WI38 (cell line): ENCODE data around the gene RBKS.

ENCODE experiments used
- H3K4me3 ChIP-seq: 2 replicates; pipeline ENCODE4 v1.5.1; 2011; ENCODE audit warnings: low read depth, mild to moderate bottlenecking, control low read depth, low read length
- TF ChIP-seq, protein P1 (sequence below): IDR thresholded peaks from 2 replicates; pipeline ENCODE4 v1.5.1; 2012; ENCODE audit warnings: low read depth, mild to moderate bottlenecking, control low read depth, low read length

Gene RBKS

DNA sequence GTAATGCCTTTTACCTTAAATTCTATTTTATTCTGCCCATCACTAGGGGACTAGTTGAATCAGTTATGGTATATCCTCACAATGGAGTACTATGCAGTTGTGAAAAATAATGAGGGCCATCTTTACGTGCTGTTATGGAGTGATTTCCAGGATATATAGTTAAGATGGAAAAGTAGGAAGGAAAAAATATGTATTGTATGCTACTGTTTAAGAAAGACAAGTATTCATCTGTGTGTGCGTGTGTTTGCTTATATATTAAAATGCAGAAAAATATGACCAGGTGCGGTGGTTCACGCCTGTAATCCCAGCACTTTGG, 151.2 kb downstream of the RBKS start:
- TF ChIP-seq, protein P1, sequence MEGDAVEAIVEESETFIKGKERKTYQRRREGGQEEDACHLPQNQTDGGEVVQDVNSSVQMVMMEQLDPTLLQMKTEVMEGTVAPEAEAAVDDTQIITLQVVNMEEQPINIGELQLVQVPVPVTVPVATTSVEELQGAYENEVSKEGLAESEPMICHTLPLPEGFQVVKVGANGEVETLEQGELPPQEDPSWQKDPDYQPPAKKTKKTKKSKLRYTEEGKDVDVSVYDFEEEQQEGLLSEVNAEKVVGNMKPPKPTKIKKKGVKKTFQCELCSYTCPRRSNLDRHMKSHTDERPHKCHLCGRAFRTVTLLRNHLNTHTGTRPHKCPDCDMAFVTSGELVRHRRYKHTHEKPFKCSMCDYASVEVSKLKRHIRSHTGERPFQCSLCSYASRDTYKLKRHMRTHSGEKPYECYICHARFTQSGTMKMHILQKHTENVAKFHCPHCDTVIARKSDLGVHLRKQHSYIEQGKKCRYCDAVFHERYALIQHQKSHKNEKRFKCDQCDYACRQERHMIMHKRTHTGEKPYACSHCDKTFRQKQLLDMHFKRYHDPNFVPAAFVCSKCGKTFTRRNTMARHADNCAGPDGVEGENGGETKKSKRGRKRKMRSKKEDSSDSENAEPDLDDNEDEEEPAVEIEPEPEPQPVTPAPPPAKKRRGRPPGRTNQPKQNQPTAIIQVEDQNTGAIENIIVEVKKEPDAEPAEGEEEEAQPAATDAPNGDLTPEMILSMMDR: no peak
- no peak overlapping the region for H3K4me3 ChIP-seq

DNA sequence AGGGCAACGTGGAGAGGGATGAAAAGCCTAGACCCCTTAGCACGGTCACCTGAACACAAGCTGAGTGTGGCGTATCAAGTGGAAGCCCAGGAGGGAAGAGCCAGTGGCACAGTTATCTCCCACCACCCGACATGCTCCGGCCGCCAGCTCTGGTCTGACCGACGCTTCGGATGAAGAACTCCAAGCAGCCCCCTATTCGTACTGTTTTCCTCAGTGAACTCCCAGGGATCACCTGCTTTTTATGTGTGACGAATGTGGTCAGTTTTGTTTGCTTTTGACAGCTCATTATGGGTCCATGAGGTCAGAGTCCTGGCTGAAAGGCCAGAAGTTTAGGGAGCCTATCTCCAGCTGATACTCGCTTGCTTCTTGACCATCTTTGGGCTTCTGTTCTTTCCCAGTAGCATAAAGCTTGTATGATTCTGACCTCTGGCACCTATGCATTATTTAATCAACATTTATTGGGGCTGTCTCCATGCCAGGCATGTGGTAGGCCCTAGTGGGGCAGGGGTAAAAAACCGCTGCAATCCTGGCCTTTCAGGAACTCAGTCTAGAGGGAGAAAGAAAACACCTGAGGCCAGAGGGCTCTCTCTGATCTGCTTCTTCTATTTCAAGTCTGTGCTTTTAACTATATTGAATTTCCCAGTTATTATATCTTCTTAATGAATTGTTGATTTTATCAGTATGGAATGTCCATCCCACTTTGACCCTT, 151.7 kb downstream of the RBKS start:
- H3K4me3 ChIP-seq: no peak overlapping the region
- TF ChIP-seq, protein P1: no peak

DNA sequence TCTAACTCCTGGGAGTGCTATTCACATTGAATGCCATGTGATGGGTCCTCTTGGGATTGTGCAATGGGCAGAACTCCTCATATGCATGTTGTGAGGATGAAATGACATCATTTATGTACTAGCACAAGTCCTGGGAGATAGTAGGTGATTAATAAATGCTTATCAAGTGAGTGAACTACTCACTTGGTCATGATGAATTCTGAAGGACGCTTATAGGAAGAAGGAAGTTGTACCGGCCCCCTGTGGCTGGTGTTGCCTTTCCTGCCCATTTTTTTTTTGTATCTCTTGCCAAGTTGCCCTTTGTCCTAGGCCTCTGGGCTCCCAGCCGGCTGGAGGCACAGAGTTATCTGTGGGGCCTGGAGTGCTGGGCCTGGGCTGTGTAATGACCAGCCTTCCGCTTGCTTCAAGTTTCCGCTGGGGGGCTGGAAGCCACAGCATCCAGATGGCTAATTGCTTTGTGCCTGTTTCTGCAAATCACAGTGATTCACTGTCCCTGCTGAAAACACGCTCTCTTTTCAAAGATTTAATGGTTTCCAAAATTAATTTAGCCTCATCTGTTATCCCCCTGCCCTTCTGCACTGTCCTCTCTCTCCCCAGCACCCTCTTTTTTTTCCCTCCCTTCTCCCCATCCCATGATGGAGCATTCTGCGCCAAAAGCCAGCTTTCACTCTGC, 152.4 kb downstream of the RBKS start:
- no peak overlapping the region for H3K4me3 ChIP-seq
- TF ChIP-seq, protein P1: no peak

DNA sequence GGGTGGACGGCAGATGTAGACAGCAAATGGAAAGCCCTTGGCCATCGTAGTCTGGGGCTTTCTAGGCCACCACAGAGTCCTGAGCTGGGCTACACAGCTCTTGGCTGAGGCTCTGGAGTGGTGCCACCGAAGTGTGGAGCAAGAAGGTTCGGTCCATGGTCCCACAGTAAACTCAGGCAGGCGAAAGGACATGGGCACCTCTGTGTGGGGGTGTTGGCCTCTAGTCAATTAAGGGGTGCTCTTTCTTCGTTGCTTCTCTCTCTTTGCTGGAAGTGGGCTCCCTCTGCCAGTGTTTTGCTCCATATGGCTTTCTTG, 153.3 kb downstream of the RBKS start:
- H3K4me3 ChIP-seq: no peak overlapping the region
- TF ChIP-seq, protein P1: no peak

DNA sequence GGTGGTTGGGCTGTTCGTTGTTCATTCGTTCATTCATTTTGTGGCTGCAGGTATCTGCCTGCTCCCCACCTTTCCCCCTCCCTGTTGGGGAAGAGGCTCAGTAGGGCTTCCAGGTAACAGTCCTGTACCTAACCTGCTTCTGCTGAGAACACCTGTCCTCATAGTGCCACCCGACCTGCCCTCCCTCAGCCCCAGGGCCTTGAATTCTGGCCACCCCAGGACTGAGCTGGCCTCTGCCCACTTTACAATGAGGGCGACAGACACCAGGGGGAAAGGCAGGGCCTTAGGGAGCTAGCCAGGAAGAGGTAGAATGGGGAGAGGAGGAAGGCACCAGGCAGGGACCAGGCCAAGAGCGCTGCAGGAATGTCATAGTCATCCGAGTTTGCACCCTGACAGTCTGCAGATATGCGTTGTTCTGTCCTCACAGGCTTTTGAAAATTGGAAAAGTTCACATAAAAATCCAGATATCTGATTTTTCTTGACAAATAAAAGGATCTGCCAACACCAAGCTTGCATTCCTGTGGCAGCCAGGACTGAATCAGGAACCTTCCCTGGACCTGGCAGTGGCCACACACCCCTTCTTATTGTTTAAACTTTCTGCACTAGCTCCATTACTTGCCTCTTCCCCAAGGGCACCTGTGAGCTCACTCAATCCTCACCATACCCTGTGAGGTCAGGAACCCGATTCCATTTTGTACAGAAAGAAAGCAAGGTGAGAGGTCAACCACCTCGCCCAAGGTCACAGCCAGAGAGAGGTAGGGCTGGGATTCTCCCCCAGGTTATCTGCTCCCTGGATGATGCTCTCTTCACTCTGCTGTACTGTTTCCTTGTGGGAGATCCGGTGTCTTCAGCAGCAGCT, 153.9 kb downstream of the RBKS start:
- H3K4me3 ChIP-seq: no peak overlapping the region
- TF ChIP-seq, protein P1: no peak

DNA sequence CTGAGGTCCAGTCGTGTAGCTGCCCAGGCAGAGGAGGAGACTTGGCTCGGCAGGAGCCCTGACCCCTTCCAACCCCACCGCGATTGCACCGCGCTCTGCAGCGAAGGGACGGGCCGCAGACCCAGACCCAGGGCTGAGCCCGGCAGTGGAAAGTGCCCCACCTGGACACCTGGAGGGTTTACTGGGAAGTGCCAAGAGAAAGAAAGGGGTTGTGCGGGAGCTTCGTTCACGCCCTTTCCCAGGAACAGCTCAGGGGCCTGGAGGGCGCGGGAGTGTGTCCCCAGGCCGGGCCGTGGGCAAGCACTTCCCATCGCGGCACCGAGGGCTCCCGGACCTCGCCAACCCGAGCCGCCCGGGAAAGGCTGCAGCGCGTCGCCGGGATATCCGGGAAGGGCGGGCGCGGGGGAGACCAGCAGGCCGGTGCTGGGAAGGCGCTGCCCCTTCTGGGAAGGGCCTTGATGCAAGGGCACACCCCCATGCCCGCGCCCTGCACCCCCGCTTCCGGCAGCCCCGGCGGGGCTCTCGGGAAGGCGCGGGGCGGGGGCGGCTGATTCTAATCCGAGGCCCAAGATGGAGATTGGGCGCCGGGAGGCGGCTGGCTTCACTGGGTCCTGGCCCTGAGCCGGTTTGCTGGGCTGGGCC, 154.8 kb downstream of the RBKS start:
- TF ChIP-seq, protein P1: no peak
- H3K4me3 ChIP-seq: peak overlapping the region; percentile 43
